ENCODE results near the gene MAP7D2. TPM values are rescaled to one million over a fixed set of nuclear protein-coding genes. Genes with fewer than 3 reads are reported as not detected.

MAP7D2 gene
- total RNA-seq, 1 experiment from 2014 or later, result 1.9 TPM

- H2AFZ ChIP-seq (ENCODE audit: low read length), result no peak overlapping the region
- H3K9ac ChIP-seq (ENCODE audit: extremely low read depth, insufficient read length, low read length), result no peak overlapping the region
- no peak overlapping the region for H3K14ac ChIP-seq (ENCODE audit: insufficient read depth, low read length)
- H4K8ac ChIP-seq (replicated peaks; ENCODE audit: insufficient read length, low read depth, low read length), result no peak overlapping the region
- no peak overlapping the region for H3K27ac ChIP-seq (ENCODE audit: insufficient read length, low read depth, low read length)
- no peak overlapping the region for H3K4me2 ChIP-seq (ENCODE audit: insufficient read depth, insufficient read length, low read length)
- H3K56ac ChIP-seq (ENCODE audit: insufficient read length, low read depth, low read length), result no peak overlapping the region
- H3K79me1 ChIP-seq (ENCODE audit: insufficient read depth, low read depth, low read length, poor library complexity, severe bottlenecking), result no peaks in the 10 kb centered on the region
- peaks cover 49 to 55% of the 10 kb centered on the region in 2 experiments for H3K9me3 Mint-ChIP-seq
- H2BK20ac ChIP-seq (ENCODE audit: low read depth, low read length, poor library complexity, severe bottlenecking), result no peak overlapping the region
- H3K18ac ChIP-seq (ENCODE audit: insufficient read length, low read depth, low read length), result no peak overlapping the region
- H3K4me3 Mint-ChIP-seq, result peak overlapping the region; percentile 50 to 76
- no peaks in the 10 kb centered on the region for H4K20me1 ChIP-seq (ENCODE audit: control insufficient read depth, insufficient read depth, insufficient read length)
- peaks cover 26% of the 10 kb centered on the region for H3K9me3 ChIP-seq (ENCODE audit: control insufficient read depth, low read depth, low read length)
- H3K23me2 ChIP-seq (ENCODE audit: insufficient read length, low read depth, low read length, poor library complexity, severe bottlenecking), result no peaks in the 10 kb centered on the region
- no peak for DNase-seq
- no peak overlapping the region for H2BK15ac ChIP-seq (ENCODE audit: low read depth, low read length)
- H3K36me3 Mint-ChIP-seq (ENCODE audit: insufficient read depth in 1 of 3, low read depth in 3 of 3), result peaks cover 6 to 14% (median 6%) of the 10 kb centered on the region in 3 experiments; a peak in 6 of 7 replicates
- no CpG with 5 or more reads among the region's 6 CpGs for WGBS (ENCODE audit: extremely low coverage, insufficient read length, low lambda C conversion rate)
- H3K4me1 ChIP-seq (ENCODE audit: insufficient read depth, low read length), result no peaks in the 10 kb centered on the region
- H3K27me3 ChIP-seq (ENCODE audit: insufficient read depth, low read length), result no peaks in the 10 kb centered on the region
- no peak overlapping the region for H3K4ac ChIP-seq (ENCODE audit: low read depth, low read length)
- no peak overlapping the region for H3T11ph ChIP-seq (ENCODE audit: low read length)
- no peak overlapping the region for H2BK120ac ChIP-seq (ENCODE audit: low read depth, low read length, poor library complexity, severe bottlenecking)
- H3K23ac ChIP-seq (ENCODE audit: insufficient read length, low read depth, low read length), result no peak overlapping the region
- H3K4me1 Mint-ChIP-seq, result peaks cover 0 to 6% of the 10 kb centered on the region in 2 experiments; a peak in 2 of 4 replicates
- no peak overlapping the region for H2BK5ac ChIP-seq (ENCODE audit: insufficient read length, low read length)
- H2BK12ac ChIP-seq (ENCODE audit: insufficient read length, low read depth, low read length), result no peak overlapping the region
- H4K91ac ChIP-seq (ENCODE audit: insufficient read length, low read depth, low read length), result no peak overlapping the region
- peaks cover 3% of the 10 kb centered on the region; the same call in 1 of the 2 replicates for H3K27me3 Mint-ChIP-seq (ENCODE audit: low read depth)
- no peak overlapping the region for H4K5ac ChIP-seq (ENCODE audit: insufficient read length, low read depth, low read length)
- no peaks in the 10 kb centered on the region for H3K79me2 ChIP-seq (ENCODE audit: insufficient read depth, low read length)
- H3K27ac Mint-ChIP-seq, result peak overlapping the region in 1 of 3 experiments; percentile 6; a peak in 1 of 7 replicates
- H2AK5ac ChIP-seq (ENCODE audit: insufficient read length, low read length), result no peak overlapping the region
- TF ChIP-seq CTCF (conservative IDR thresholded peaks at IDR 0.05), result no peak
Observed at GRCh38 chrX:19991350-19991718, 125.4 kb downstream of the MAP7D2 start.
